Kidney epithelial cell (primary cell): ENCODE data around the gene CS. TPM values are rescaled to one million over a fixed set of nuclear protein-coding genes. Genes with fewer than 3 reads are reported as not detected.

Experiments used
- DNase-seq: peaks from one replicate; pipeline ENCODE4 v3.0.0-alpha.2; 2010; ENCODE audit warnings: low read depth
- H3K27me3 ChIP-seq: 2 replicates; pipeline ENCODE4 v1.6.0; 2011; ENCODE audit warnings: low read length; ENCODE audit not compliant: control insufficient read depth, insufficient read depth
- H3K36me3 ChIP-seq: 2 replicates; pipeline ENCODE4 v1.5.1; 2011; ENCODE audit warnings: low read length; ENCODE audit not compliant: control insufficient read depth, insufficient read depth
- H3K4me3 ChIP-seq: 2 replicates; pipeline ENCODE4 v1.5.1; 2011; ENCODE audit warnings: low read depth, mild to moderate bottlenecking, control low read depth, low read length
- total RNA-seq: library from RNA; depleted of rRNA; stranded (reverse); fragments of >200 nt; gene quantifications from 2 replicates; pipeline ENCODE4 v1.2.3, GENCODE V29; 2015
- TF ChIP-seq, protein P1 (sequence below): IDR thresholded peaks from 2 replicates; pipeline ENCODE4 v1.5.1; 2011; ENCODE audit warnings: mild to moderate bottlenecking, moderate library complexity, low read length, control low read depth, inconsistent platforms; ENCODE audit not compliant: insufficient read depth, poor library complexity, severe bottlenecking

The CS gene
- total RNA-seq, 1 donor from 2014 or later = 143 TPM

DNA sequence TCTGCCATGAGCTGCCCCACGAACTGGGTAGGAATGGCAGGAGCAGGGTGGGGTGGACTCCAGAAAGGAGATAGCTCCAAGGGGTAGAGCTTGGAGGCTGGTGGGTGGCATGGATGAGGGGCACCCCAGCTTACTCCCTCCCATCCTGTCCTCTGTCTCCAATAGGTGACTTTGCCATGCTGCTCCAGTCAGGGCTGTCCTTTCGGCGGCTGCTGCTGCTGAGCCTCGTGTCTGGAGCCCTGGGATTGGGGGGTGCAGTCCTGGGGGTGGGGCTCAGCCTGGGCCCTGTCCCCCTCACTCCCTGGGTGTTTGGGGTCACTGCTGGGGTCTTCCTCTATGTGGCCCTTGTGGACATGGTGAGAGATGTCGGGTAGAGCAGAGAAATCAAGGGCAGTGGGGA, 63.1 kb downstream of the CS start:
- TF ChIP-seq, protein P1, sequence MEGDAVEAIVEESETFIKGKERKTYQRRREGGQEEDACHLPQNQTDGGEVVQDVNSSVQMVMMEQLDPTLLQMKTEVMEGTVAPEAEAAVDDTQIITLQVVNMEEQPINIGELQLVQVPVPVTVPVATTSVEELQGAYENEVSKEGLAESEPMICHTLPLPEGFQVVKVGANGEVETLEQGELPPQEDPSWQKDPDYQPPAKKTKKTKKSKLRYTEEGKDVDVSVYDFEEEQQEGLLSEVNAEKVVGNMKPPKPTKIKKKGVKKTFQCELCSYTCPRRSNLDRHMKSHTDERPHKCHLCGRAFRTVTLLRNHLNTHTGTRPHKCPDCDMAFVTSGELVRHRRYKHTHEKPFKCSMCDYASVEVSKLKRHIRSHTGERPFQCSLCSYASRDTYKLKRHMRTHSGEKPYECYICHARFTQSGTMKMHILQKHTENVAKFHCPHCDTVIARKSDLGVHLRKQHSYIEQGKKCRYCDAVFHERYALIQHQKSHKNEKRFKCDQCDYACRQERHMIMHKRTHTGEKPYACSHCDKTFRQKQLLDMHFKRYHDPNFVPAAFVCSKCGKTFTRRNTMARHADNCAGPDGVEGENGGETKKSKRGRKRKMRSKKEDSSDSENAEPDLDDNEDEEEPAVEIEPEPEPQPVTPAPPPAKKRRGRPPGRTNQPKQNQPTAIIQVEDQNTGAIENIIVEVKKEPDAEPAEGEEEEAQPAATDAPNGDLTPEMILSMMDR = no peak

DNA sequence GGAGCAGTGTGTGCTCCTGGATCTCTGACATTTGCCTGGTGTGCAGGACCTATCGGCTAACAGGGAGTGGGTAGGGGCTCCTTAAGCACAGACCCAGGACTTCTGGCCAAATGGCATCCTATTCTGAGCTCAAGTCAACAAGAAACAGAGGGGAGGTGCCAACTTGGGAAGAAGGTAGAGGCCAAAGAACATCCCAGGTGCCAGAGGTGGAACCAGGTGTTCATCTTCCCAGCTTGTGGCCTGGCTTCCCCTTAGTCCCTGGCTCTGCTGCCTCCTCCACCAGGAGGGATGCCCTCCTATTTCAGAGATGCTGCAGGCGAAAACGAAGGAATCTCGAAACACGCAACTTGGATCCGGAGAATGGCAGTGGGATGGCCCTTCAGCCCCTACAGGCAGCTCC, 64.0 kb downstream of the CS start:
- no peak for DNase-seq
- Histone ChIP-seq H3K36me3 (no peaks in the 10 kb centered on the region), H3K27me3 (no peaks in the 10 kb centered on the region), H3K4me3 (no peak overlapping the region)
- TF ChIP-seq, protein P1 = no peak

More for the DNA sequence above, 63.1 kb downstream of the CS start:
- no peak for DNase-seq
- Histone ChIP-seq H3K36me3 (peaks cover 3% of the 10 kb centered on the region), H3K27me3 (no peaks in the 10 kb centered on the region), H3K4me3 (no peak overlapping the region)

DNA sequence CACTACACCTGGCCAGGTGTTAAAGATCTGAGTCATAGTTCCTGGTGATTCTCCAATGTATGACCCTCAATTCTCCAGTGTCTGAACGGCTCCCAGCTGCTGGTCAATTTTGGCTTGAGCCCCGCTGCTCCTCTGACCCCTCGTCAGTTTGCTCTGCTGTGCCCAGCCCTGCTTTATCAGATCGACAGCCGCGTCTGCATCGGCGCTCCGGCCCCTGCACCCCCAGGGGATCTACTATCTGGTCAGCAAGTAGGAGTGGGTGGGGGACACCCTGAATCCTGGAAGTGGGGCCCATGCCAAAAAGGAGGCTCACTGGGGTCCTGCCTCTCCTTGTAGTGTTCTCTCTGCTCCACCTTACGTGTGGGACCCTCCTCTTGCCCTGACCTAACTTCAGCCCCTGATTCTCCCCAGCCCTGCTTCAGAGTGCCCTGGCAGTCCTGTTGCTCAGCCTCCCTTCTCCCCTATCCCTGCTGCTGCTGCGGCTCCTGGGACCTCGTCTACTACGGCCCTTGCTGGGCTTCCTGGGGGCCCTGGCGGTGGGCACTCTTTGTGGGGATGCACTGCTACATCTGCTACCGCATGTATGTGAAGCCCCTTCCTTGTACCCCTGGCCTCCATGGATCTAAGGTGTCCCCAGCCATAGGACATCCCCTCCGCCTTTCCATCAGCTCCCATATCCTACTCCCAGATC, 65.2 kb downstream of the CS start:
- Histone ChIP-seq H3K36me3 (no peaks in the 10 kb centered on the region), H3K4me3 (no peak overlapping the region), H3K27me3 (no peaks in the 10 kb centered on the region)
- DNase-seq = no peak
- TF ChIP-seq, protein P1 = no peak

DNA sequence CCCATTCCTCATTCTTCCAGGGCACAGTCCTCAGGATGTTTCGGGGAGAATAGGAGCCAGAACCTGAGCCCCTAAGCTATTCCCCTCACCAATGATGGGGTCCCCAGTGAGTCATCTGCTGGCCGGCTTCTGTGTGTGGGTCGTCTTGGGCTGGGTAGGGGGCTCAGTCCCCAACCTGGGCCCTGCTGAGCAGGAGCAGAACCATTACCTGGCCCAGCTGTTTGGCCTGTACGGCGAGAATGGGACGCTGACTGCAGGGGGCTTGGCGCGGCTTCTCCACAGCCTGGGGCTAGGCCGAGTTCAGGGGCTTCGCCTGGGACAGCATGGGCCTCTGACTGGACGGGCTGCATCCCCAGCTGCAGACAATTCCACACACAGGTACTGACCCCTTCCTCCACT, 68.9 kb downstream of the CS start:
- TF ChIP-seq, protein P1 = no peak
- no peak for DNase-seq
- Histone ChIP-seq H3K27me3 (no peaks in the 10 kb centered on the region), H3K36me3 (no peaks in the 10 kb centered on the region), H3K4me3 (no peak overlapping the region)

DNA sequence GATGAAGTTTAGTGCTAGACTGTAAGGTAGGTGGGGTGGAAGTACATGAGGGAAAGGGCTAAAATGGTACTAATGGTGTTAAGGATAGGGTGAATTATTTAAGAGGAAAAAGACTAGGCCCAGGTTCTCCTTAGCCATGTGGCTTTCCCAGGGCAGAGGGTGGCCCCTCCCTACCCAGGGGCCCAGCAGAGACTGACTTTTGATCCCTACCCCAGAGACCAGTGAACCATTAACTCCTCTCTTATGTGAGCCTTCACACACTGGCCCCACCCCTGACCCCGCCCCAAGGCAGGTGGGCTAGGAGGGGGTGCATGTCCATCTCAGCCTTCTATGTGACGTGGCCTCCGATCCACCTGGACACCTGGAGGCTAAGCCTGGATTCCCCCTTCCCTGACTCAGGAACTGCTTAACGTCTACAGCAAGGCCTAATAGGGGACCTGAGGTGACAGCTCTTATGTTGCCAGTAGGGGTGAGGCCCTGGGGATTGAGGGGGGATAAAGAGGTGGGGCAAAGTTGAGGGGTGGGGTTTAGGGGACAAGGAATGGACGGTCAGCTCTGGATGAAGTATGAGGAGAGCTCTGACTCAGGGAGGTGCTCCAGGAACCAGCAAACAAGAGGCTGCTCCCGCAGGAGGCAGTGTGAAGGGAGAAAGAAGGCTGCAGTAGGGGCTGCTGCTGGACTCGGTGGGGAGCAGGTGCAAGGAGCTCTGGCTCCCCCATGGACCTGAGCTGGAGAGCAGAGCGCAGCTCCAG, 69.5 kb downstream of the CS start:
- Histone ChIP-seq H3K27me3 (no peaks in the 10 kb centered on the region), H3K4me3 (no peak overlapping the region), H3K36me3 (no peaks in the 10 kb centered on the region)
- TF ChIP-seq, protein P1 = no peak
- DNase-seq = no peak
